GM12874 (cell line): ENCODE data around the gene FHIT.

Experiments
- TF ChIP-seq, protein P1 (sequence below): IDR thresholded peaks from 2 replicates; pipeline ENCODE4 v1.5.1; 2011; ENCODE audit warnings: low read depth, mild to moderate bottlenecking, control low read depth, low read length, moderate library complexity; ENCODE audit not compliant: insufficient read depth

FHIT gene

DNA sequence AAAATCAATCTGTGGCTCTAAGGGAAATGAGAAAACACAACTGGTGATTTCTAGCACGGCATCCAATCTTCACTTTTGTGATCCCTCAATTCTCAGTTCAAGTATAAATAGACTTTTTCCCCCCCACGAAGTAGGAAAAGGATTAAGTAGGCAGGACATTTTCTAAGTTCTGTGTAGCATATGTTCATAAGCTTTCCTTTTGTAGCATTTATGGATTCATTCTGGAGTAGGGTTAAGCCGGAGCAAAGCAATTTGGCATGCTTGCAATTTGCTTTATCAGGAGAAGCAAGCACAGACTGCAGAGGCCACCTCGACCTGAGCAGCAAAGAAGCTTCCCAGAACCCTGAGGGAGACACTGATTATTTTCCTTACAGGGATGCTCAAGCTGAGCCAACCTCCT lies 66.3 kb downstream of the FHIT start:
- TF ChIP-seq, protein P1, sequence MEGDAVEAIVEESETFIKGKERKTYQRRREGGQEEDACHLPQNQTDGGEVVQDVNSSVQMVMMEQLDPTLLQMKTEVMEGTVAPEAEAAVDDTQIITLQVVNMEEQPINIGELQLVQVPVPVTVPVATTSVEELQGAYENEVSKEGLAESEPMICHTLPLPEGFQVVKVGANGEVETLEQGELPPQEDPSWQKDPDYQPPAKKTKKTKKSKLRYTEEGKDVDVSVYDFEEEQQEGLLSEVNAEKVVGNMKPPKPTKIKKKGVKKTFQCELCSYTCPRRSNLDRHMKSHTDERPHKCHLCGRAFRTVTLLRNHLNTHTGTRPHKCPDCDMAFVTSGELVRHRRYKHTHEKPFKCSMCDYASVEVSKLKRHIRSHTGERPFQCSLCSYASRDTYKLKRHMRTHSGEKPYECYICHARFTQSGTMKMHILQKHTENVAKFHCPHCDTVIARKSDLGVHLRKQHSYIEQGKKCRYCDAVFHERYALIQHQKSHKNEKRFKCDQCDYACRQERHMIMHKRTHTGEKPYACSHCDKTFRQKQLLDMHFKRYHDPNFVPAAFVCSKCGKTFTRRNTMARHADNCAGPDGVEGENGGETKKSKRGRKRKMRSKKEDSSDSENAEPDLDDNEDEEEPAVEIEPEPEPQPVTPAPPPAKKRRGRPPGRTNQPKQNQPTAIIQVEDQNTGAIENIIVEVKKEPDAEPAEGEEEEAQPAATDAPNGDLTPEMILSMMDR, result no peak

DNA sequence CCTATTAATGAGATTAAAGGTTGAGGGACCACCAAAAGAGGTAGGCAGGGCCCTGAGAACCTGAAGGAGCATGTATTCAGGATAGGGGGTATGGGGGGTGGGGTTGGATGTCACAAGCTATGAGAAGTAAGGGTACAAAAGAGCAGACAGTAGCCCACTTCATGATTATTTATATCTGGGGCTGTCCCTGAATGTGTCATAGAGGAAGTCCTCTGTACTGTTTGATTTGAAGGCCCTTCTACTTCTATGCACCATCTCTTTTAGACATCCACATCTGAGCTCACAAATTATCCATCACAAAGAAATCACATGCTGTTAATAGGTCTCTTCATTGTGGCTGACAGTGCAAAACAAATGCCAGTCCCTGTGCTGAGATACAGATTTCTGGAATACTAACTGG lies 68.6 kb downstream of the FHIT start:
- TF ChIP-seq, protein P1, result no peak

DNA sequence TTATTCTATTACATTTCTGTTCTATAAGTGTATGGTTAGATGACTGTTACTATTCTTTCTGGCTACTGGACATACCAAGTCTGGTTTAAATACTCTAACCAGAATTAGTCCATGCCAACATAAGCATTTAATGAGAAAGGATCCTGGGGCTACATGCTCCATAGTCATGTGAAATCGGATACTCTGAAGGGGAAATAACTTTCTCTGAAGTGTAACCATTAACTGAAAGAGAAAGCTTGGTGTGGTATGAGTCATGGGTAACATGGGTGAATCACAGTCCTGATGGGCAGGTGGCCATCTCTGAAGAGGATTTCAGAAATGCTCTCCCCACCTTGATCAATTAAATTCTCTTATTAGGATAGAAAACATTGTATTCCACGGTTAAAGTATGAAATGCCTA lies 69.4 kb downstream of the FHIT start:
- TF ChIP-seq, protein P1, result no peak

DNA sequence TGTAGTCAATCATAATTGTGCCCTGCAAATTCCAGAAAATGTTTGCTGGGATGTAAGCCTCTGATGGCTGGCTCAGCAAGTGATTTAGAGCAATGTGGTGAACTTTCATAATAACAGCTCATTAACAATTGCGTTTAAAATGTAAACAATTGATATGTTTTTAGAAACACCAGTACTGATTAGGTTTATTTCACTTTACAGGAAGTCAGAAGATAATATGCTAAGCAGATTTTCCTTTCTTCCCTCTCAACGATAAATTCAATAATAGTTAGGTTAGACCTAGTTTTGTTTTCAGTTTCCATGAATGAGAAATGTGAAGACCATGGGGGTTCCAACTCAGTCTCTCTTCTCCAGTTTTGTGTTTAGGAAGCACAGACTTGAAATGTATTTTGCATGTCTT lies 71.0 kb downstream of the FHIT start:
- TF ChIP-seq, protein P1, result no peak

DNA sequence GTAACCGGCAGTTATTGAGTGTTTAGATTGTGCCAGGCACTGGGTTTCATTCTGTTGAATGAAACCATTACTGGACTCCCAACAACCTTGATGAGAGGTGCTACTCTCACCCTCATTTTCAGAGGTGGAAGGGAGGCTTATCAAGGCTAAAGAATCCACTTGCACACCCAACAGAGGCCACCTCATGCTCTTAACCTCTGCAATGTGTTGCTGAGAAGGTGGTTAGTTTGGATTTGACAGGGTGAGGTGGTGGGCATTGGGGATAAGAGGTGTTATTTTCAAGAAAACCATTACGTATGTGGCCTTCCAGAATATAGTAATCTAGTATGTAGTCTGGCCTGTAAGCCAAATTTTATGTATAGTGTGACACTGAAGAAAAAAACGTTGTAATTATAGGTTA lies 73.1 kb downstream of the FHIT start:
- TF ChIP-seq, protein P1, result no peak

DNA sequence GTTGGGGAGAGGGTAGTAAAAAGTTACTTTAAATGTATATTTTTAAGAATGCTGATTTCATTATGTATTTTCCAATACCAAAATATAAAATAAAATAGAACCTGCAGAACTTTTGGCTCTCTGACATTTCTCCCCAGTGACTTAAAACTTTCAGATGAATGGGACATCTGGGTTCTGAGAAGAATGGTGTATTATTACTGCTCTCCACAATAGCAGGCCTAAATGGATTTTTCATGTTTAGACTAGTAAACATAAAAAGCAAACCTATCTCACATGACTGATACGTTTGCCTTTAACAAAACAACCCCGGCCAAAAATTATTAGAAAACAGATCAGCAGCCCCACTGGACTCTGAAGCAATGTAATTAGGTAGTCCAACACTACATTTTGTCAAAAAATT lies 73.8 kb downstream of the FHIT start:
- TF ChIP-seq, protein P1, result no peak

DNA sequence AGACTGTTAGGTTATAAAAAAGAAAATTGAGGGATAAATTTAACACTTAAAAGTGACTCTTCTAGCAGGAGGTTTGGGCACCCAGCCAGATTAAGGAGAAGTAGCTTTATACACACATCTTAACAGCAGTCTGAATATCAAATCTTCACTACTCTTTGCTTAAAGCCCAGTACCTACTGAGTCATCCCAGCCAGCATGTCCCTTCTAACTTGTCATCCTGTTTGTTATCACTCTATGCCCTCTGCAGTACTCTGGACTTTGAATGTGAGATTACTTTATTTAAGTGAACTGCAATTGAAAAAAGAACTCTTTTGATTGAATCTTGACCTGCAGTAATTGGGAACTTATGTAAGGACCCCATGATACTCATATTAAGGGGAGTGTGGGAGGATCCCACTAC lies 77.6 kb downstream of the FHIT start:
- TF ChIP-seq, protein P1, result no peak

DNA sequence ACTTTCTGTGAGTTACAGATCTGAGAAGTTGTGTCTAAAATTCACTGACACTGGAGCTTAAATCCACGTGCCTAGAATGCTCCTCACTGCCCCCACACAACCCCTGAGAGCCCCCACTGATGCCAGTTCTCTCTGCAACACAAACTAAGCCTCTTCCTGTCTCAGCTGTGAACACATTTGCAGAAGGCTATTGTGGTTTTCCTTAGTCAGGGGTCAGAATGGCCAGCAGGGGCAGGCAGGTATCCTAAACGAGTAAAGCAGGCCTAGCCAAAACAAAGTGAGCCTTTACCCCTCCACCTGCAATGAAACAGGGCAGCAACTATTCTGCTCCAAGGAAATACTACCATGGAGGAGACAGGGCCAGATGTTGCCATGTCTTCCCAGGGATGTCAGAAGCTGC lies 78.6 kb downstream of the FHIT start:
- TF ChIP-seq, protein P1, result peak; percentile 35; the same call in 1 of the 2 replicates
